ENCODE results near the gene DNAJC16.

The DNAJC16 gene

GRCh38 chr1:15540186-15540585 is 13.5 kb downstream of the DNAJC16 start:
- DNase-seq (ENCODE audit: low spot score): no peak

DNA sequence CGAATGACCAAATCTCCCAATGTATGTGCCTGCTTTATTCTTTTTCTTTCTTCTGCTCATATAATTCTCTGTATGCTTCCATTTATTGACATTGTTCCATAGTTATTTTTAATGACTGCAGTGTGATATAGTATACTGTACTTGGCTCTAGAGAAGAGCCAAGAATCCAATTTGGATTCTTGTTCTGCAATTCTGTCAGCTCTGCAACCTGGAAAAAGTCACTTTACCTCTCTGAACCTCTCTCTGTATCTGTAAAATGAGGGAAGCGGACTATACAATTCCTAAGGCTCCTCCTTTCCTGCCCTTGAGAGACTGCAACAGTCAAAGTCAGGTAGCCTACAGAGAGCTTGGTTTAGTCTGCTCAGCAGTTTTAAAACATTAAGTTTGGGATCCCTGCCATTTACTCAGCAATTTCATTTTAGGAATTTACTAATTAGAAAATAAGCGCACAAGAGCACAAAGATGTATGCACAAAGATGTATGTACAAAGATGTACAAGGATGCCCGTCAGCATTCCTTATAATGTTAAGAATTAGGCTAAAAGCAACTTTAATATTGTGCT is 14.7 kb downstream of the DNAJC16 start:
- DNase-seq (ENCODE audit: low spot score): no peak

GRCh38 chr1:15542388-15543250 is 16.0 kb downstream of the DNAJC16 start:
- no peak for DNase-seq (ENCODE audit: low spot score)

DNA sequence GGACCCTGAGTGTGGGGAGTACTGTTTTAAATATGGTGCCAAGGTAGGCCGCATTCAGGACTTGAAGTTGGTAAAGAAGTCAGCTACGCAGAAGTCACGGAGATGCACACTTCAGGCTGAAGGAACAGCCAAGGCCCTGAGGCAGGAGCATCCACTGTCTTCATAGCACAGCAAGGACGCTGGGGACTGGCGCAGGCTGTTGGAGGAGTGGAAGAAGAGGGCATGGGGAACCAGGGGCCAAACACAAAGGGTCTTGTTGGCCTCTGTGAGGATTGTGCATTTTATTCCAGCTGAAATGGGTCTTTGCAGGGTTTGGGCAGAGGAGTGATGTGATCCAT is 16.6 kb downstream of the DNAJC16 start:
- no peak for DNase-seq (ENCODE audit: low spot score)

DNA sequence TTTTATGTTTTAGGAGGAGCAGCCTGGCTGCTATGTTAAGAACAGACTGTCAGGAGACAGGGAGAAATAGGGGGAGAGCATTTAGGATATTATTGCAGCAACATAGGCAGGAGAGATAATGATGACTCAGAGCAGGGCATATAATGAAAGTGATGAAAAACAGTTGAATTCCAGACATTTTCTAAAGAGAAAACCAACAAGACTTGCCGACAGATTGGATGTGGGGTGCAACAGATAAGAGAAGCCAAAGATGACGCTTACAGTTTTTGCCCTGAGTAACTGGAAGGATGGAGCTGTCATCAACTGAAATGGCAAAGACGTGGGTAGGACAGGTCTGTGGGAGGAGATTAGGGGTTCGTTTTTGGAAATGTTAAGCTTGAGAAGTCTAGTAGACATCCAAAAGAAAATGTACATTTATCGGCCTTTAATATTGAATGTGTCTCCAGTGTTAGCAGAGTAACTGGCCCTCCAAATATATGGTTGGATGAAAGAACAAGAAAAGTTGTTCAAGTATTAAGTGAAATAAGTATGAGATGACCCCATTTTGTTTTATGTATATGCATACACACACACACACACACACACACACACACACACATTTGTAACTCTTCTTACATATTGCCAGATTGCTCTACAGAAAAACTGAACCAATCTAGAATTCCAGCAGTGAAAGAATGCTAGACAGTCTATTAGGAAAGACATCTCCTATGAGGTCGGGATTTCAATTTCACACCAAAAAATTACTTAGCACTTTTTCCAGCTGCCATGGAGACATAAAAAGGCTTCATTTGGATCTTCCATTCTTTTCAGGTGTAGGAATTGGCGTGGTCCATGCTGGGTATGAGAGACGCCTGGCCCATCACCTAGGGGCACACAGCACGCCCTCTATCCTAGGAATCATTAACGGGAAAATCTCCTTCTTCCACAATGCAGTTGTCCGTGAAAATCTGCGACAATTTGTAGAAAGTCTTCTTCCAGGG is 17.2 kb downstream of the DNAJC16 start:
- DNase-seq (ENCODE audit: low spot score): peak; percentile 73

DNA sequence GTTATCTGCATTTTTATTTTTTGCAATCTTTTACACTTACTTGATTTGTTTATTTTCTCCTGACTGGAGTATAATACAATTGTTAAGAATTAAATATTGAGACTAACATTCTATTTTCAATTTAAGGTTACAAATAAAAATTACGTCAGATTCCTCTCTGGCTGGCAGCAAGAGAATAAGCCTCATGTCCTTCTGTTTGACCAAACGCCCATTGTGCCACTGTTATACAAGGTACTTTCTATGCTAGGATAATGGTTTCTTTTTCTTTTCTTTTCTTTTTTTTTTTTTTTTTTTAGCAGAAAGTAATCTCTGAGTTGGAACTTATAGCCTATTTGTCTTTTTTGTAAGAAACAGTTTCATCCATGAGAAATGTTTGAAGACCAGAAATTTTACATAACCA is 20.0 kb downstream of the DNAJC16 start:
- DNase-seq (ENCODE audit: low spot score): no peak

- no peak for DNase-seq (ENCODE audit: low spot score)
These were observed 23.9 kb downstream of the DNAJC16 start for GRCh38 chr1:15550573-15550972.

DNA sequence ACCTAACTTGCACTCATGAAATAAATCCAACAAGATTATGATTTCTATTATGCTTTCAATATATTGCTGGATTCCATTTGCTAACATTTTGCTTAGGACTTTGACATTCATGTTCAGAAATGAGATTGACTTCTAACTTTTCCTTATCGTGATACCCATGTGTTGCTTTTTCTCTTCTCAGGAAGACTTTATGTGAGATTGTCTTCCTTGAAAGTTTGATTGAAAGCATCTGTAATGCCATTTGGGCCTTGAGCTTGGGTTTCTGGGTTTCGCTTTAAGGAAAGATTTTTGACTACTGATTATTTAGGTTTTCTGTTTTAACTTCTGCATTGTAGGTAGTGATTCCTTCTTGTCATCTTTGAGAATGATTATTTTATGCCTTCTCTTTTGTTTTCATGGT is 30.4 kb downstream of the DNAJC16 start:
- DNase-seq (ENCODE audit: low spot score): no peak

GRCh38 chr1:15557594-15557993 is 30.9 kb downstream of the DNAJC16 start:
- no peak for DNase-seq (ENCODE audit: low spot score)

- DNase-seq (ENCODE audit: low spot score): no peak
These were observed 31.9 kb downstream of the DNAJC16 start for GRCh38 chr1:15558516-15558915.

DNA sequence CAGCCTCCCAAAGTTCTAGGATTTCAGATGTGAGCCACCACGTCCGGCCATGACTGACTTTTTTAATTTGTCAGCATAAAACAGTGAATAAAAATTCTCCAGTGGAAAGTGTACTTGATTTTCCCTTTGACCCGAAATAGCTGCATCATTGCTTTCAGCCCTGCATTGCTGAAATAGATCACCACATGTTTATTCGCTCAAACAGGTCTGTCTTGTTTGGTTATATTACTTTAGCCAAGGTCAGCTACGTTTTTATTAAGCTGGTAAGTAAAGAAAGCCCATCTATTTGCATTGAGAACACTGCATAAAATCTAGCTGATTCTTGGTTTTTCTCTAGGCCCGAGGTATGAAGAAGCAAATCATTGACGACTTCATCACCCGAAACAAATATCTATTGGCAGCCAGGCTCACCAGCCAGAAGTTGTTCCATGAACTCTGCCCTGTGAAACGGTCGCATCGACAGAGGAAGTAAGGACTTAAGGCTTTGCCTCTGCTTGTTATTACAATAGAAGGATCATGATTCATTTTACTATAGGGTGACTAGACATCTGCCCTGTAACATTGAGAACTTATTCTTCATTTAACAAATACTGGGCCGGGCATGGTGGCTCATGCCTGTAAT is 32.7 kb downstream of the DNAJC16 start:
- DNase-seq (ENCODE audit: low spot score): no peak

- no peak for DNase-seq (ENCODE audit: low spot score)
These were observed 41.9 kb downstream of the DNAJC16 start for GRCh38 chr1:15568387-15569073.

GRCh38 chr1:15570861-15571260 is 44.2 kb downstream of the DNAJC16 start:
- DNase-seq (ENCODE audit: low spot score): no peak

GRCh38 chr1:15571266-15571665 is 44.6 kb downstream of the DNAJC16 start:
- no peak for DNase-seq (ENCODE audit: low spot score)

- DNase-seq (ENCODE audit: low spot score): no peak
These were observed 46.8 kb downstream of the DNAJC16 start for GRCh38 chr1:15573477-15573876.

- no peak for DNase-seq (ENCODE audit: low spot score)
These were observed 48.1 kb downstream of the DNAJC16 start for GRCh38 chr1:15574741-15575140.

GRCh38 chr1:15575549-15576150 is 49.0 kb downstream of the DNAJC16 start:
- DNase-seq (ENCODE audit: low spot score): no peak

DNA sequence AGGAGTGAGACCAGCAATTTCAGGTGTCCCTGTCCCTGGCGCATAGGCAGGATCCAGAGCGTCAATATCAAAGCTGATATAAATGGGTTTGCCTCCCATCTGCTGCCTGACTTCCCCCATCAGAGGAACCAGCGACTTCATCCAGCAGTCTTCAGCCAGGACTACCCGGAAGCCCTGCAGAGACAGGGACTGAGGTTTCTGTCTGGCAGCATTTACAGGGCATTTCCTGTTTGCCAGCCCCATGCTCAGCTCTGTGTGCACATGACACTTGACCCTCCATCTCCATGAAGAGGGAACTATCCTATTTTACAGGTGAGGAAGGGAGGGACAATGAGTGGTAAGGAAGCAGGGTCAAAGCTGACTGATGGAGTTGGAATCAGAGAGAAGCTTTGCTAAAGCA is 51.0 kb downstream of the DNAJC16 start:
- no peak for DNase-seq (ENCODE audit: low spot score)

- DNase-seq (ENCODE audit: low spot score): no peak
These were observed 52.5 kb downstream of the DNAJC16 start for GRCh38 chr1:15578921-15579682.

- DNase-seq (ENCODE audit: low spot score): no peak
These were observed 53.0 kb downstream of the DNAJC16 start for GRCh38 chr1:15579683-15580047.

Measured in hematopoietic multipotent progenitor cell treated with erythropoietin and hydrocortisone succinate and interleukin-3 and kit ligand, for 17 days (in vitro differentiated cells).